ENCODE data around the gene NELFB. TPM values are rescaled to one million over a fixed set of nuclear protein-coding genes. Genes with fewer than 3 reads are reported as not detected.
A peak's percentile ranks its signal among the peaks of the same experiment; 100 is the strongest.

The NELFB gene
- total and polyA plus RNA-seq, 2 of the 4 experiments (the other 2 are of a cell fraction) = 36.9 to 66.0 TPM

DNA sequence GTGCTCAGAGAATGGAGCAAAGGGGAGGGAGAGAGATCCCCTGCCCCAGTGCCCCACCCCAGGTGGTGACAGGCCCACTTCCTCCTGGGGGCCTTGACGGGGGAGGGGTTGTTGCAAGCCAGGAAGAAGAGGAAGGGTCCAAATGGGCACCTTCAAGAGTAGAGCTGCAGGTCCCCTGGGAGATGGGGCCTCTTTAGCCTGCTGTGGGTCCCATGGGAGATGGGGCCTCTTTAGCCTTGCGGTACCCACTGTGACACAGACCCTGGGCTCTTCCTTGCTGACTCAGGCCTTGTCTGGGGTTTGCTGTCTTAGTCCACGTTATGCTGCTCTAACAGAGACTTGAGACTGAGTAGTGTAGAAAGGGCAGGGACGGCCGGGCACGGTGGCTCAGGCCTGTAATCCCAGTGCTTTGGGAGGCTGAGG, 12.8 kb downstream of the NELFB start:
- BruUV-seq (replicated peaks) = no TSS peak
- Histone ChIP-seq H3K56ac (ENCODE audit: extremely low read depth, insufficient read depth, low read length) (no peak overlapping the region), H2AFZ (replicated peaks; ENCODE audit: low read length, poor library complexity) (no peak overlapping the region), H3K9me3 (ENCODE audit: control insufficient read depth, insufficient read depth, low read length) (no peaks in the 10 kb centered on the region), H2BK5ac (ENCODE audit: low read depth, low read length, poor library complexity, severe bottlenecking) (no peak overlapping the region), H4K8ac (ENCODE audit: low read depth in 2 of 2, low read length in 2 of 2) (no peak overlapping the region), H3K79me1 (ENCODE audit: low read depth in 1 of 2, low read length in 2 of 2) (peaks cover 11 to 61% of the 10 kb centered on the region in 2 experiments; a peak in 3 of 4 replicates), H3K36me3 (ENCODE audit: control insufficient read depth, insufficient read depth, low read length) (peaks cover 62% of the 10 kb centered on the region), H3K4ac (ENCODE audit: low read depth, low read length) (peak overlapping the region; percentile 16; the same call in 1 of the 2 replicates), H4K20me1 (ENCODE audit: insufficient read depth, low read length) (peaks cover 33% of the 10 kb centered on the region), H2BK20ac (ENCODE audit: low read depth, low read length) (no peak overlapping the region), H3K9ac (ENCODE audit: low read depth, low read length) (no peak overlapping the region), H4K5ac (ENCODE audit: low read depth, low read length) (no peak overlapping the region), H2BK120ac (ENCODE audit: low read depth, low read length) (no peak overlapping the region), H3K4me3 (ENCODE audit: insufficient read depth, low read depth, low read length) (no peak overlapping the region), H2AK9ac (replicated peaks; ENCODE audit: low read depth, low read length, poor library complexity) (no peak overlapping the region), H3K14ac (replicated peaks; ENCODE audit: low read depth, low read length) (no peak overlapping the region), H3K18ac (ENCODE audit: low read depth, low read length) (no peak overlapping the region), H3K9me1 (ENCODE audit: insufficient read depth, low read length) (peaks cover 14% of the 10 kb centered on the region), H3K4me2 (ENCODE audit: low read depth, low read length) (no peak overlapping the region), H2AK5ac (ENCODE audit: low read depth, low read length) (peak overlapping the region; percentile 8; the same call in 1 of the 2 replicates), H3K4me1 (ENCODE audit: control insufficient read depth, insufficient read depth, low read length) (peaks cover 12% of the 10 kb centered on the region), H3K27ac (ENCODE audit: insufficient read depth, low read length) (no peak overlapping the region), H3K27me3 (ENCODE audit: control insufficient read depth, insufficient read depth, low read length) (no peaks in the 10 kb centered on the region), H4K91ac (ENCODE audit: insufficient read depth, low read depth, low read length) (no peak overlapping the region), H2BK15ac (ENCODE audit: low read depth, low read length) (no peak overlapping the region), H3K23ac (ENCODE audit: low read depth, low read length) (no peak overlapping the region)
- intact Hi-C loops (cut with micrococcal nuclease) (no loop called here), in situ Hi-C loops (cut with MboI; ENCODE audit: low sequenced_read_pairs) (no loop called here), dilution Hi-C loops (cut with HindIII; ENCODE audit: low sequenced_read_pairs, unreplicated experiment) (no loop called here)
- peak; percentile 7; the same call in 1 of the 2 replicates for ATAC-seq (ENCODE audit: low read depth)
- CTCF ChIA-PET = no interaction called here
- WGBS, 2 experiments (ENCODE audit: extremely low coverage in 2 of 2, insufficient read length in 1 of 2) = no CpG with 5 or more reads among the region's 6 CpGs
- no peak for TF ChIP-seq USF2 (IDR thresholded peaks at IDR 0.05; ENCODE audit: low read depth, low read length)
- peak; percentile 33 for TF ChIP-seq MAFK (IDR thresholded peaks at IDR 0.05; ENCODE audit: low read depth, low read length)
- DNase-seq = peak; percentile 15
- POLR2A ChIA-PET (ENCODE audit: unreplicated experiment) = no interaction called here

Data from IMR-90 (cell line).